AG10803 (cell line): ENCODE data around the gene IGFBPL1.

Experiments
- DNase-seq: peaks from one replicate; pipeline ENCODE4 v3.0.0; 2010; ENCODE audit warnings: low read depth
- H3K4me3 ChIP-seq: 2 replicates; pipeline ENCODE4 v1.5.1; 2011; ENCODE audit warnings: mild to moderate bottlenecking, low read length, control low read depth
- TF ChIP-seq, protein P1 (sequence below): conservative IDR thresholded peaks from 2 replicates; pipeline ENCODE4 v1.5.1; 2011; ENCODE audit warnings: mild to moderate bottlenecking, low read length, control low read depth, inconsistent platforms

IGFBPL1 gene

DNA sequence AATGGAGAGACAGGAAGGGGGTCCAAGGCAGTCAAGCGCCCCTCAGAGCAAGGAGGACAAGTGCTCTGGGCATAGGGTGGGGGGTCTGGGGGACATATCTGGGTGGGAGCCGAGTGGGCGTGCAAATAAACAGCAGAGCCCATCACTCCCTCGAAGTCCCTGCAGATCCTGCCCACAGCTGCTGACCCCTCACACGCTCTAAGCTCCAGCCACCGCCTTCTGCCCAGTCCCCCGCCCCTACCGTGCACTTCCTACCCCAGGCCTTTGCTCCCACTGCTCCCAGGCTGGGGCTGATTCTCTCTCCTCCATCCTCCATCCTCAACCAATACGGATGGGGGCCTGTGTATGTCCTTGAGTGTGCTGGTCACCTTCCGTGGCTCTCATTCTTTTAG is 48.7 kb downstream of the IGFBPL1 start:
- TF ChIP-seq, protein P1, sequence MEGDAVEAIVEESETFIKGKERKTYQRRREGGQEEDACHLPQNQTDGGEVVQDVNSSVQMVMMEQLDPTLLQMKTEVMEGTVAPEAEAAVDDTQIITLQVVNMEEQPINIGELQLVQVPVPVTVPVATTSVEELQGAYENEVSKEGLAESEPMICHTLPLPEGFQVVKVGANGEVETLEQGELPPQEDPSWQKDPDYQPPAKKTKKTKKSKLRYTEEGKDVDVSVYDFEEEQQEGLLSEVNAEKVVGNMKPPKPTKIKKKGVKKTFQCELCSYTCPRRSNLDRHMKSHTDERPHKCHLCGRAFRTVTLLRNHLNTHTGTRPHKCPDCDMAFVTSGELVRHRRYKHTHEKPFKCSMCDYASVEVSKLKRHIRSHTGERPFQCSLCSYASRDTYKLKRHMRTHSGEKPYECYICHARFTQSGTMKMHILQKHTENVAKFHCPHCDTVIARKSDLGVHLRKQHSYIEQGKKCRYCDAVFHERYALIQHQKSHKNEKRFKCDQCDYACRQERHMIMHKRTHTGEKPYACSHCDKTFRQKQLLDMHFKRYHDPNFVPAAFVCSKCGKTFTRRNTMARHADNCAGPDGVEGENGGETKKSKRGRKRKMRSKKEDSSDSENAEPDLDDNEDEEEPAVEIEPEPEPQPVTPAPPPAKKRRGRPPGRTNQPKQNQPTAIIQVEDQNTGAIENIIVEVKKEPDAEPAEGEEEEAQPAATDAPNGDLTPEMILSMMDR: no peak
- H3K4me3 ChIP-seq: no peak overlapping the region
- no peak for DNase-seq

GRCh38 chr9:38374847-38375571 is 49.2 kb downstream of the IGFBPL1 start:
- DNase-seq: no peak
- TF ChIP-seq, protein P1: no peak
- no peak overlapping the region for H3K4me3 ChIP-seq

DNA sequence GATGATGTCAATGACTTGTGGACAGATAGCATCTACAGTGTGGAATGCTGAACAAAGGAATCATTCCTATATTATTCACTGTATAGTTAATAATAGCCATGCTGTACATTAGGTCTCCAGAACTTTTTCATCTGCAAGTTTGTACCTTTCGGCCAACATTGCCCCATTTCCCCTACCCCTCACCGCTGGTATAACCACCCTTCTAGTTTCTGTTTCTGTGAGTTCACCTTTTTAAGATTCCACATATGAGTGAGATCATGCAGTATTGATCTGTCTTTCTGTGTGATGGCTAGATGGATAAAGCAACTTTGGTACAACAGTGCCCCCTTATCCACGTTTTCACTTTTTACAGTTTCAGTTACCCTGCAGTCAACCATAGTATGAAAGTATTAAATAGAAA is 50.6 kb downstream of the IGFBPL1 start:
- no peak overlapping the region for H3K4me3 ChIP-seq
- TF ChIP-seq, protein P1: no peak
- DNase-seq: no peak

DNA sequence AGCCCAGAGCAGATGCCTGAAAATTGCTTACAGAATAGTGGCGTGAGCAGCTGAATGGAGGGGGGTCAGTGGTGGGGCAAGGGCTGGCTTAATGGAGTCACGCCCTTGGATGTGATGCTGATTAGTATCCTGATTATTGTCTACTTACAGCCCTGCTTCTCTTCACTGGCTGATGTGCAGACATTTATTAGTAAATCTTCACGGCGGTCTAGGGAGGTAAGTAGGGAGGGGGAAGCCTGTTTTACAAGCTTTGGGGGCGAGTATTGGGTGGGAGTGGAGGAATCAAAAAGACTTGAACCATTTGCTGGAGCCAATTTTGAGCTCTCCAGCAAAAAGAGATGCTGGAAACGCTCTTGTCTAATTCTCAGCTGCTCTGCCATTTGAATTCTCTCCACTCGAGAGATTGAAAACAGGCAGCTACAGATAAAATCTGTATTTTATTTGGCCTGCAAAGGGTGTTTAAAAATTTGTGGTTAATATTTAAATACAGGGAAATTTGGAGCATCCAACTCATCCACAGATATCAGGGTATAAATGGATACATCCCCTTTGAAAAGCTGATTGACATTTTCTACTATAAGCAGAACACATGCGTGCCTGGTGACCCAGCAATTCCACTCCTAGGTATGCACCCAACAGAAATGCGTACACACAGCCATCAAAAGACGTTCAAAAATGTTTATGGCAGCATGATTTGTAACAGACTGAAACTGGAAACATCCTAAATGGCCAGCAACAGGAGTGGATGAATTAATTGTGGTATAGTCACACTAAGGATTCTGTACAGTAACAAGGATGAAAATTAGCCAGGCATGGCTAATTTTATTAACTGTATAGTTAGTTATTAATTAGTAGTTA is 51.3 kb downstream of the IGFBPL1 start:
- no peak overlapping the region for H3K4me3 ChIP-seq
- no peak for DNase-seq
- TF ChIP-seq, protein P1: no peak

DNA sequence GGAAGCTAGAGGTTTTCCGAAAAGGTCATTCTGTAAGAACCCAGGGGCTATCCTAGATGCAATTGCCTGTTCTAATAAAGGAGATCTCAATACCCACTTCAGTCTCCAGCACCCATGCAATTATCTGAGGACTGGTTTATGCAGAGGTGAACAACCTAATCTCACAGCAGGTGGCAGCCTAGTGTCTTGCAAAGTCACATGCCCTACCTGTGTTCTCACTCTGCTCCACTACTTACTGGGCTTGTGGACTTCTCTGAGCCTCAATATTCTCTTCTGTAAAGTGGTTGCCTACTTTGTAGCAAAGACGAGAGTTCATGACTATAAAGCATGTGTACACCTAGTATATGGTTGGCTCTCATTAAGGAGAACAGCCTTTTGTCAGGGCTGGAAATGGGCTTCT is 52.8 kb downstream of the IGFBPL1 start:
- TF ChIP-seq, protein P1: peak; percentile 50
- peak; percentile 52 for DNase-seq
- no peak overlapping the region for H3K4me3 ChIP-seq

DNA sequence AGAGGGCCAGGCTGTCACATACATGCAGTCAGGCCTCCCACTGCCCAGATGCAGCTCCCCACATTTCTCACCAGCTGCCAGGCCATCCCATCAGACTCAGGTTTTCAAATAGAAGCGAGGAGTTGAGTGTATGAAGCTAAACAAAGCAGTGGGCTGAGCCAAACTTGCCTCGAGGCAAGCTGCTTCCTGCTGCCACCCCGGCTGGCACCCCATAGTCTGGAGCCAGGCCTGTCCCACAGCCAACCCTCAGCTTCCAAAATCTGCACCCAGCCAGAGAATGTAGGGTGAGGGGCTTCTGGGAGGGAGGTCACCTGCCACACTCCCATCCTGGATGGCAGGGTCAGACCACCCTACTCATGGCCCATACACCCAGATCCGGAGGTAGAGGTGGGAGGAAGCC is 54.1 kb downstream of the IGFBPL1 start:
- no peak for DNase-seq
- TF ChIP-seq, protein P1: no peak
- no peak overlapping the region for H3K4me3 ChIP-seq

- TF ChIP-seq, protein P1: no peak
- no peak overlapping the region for H3K4me3 ChIP-seq
- no peak for DNase-seq
These were observed 55.5 kb downstream of the IGFBPL1 start for GRCh38 chr9:38368731-38369130.
